RWPE1 (cell line): ENCODE data around the gene TRIM59.

Experiments
- CTCF ChIA-PET: fragments of 350-600 bp; sonication (Branson Sonifier 250); formaldehyde crosslinking; extraction: SDS; loops from one replicate; lab custom pipeline; 2021; lab: Yijun Ruan, JAX
- POLR2A ChIA-PET: fragments of 400-600 bp; formaldehyde crosslinking; extraction: SDS; loops from one replicate; lab custom pipeline; 2020; ENCODE audit warnings: antibody characterized with exemption; ENCODE audit not compliant: low non-redundant PET; lab: Yijun Ruan, JAX
- DNase-seq: peaks from one replicate; pipeline ENCODE4 v3.0.0; 2012; ENCODE audit warnings: low spot score
- H3K27ac ChIP-seq: fragments of 450-650 bp; 2 replicates; pipeline ENCODE4 v1.5.1; 2017
- CTCF ChIP-seq: fragments of 450-650 bp; conservative IDR thresholded peaks from 2 replicates; pipeline ENCODE4 v1.5.1; 2017; ENCODE audit warnings: low read depth, mild to moderate bottlenecking

TRIM59 gene

GRCh38 chr3:160449636-160450598, at the start of gene TRIM59:
TRIM59 (minus strand) TSS chr3:160449786; CDS start chr3:160439183, 10,603 bp downstream.
- no peak for TF ChIP-seq CTCF
- peak within 1 kb of the TSS; percentile 98 for H3K27ac ChIP-seq
- DNase-seq: peak; percentile 98
- ChIA-PET POLR2A (interaction anchor here (0.8 to 1.3 kb wide), 3 partner anchors 10 to 43 kb away, joined by 3 to 8 read pairs (median 3); no protein-coding TSS in a partner anchor), CTCF (no interaction called here)

- CTCF ChIA-PET: no interaction called here
- H3K27ac ChIP-seq: no peak overlapping the region
- DNase-seq: no peak
- POLR2A ChIA-PET: no interaction called here
- no peak for TF ChIP-seq CTCF
These were observed 48.6 kb upstream of the TRIM59 start for GRCh38 chr3:160498202-160498601.

GRCh38 chr3:160490166-160490565, 40.6 kb upstream of the TRIM59 start:
- no peak overlapping the region for H3K27ac ChIP-seq
- ChIA-PET POLR2A (no interaction called here), CTCF (no interaction called here)
- TF ChIP-seq CTCF: no peak
- DNase-seq: no peak

DNA sequence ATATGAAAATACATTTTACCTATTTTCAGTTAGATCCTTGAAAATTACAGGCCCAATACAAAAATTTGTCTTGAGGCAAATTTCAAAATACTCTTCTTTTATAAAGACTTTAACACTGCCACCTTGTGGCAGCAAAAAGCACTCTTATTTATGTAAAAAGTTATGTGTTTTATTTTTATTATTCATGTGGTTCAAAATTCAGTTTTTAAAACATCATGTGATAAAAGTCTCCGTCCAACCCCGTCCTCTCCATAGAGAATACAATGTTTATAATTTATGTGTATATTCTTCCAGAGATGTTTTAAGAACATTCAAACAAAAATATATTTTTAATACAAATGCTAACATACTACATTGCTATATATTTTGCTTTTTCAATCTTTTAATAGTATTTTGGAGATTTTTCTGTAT, 36.9 kb upstream of the TRIM59 start:
- TF ChIP-seq CTCF: peak; percentile 78
- ChIA-PET POLR2A (no interaction called here), CTCF (no interaction called here)
- H3K27ac ChIP-seq: no peak overlapping the region
- DNase-seq: no peak

DNA sequence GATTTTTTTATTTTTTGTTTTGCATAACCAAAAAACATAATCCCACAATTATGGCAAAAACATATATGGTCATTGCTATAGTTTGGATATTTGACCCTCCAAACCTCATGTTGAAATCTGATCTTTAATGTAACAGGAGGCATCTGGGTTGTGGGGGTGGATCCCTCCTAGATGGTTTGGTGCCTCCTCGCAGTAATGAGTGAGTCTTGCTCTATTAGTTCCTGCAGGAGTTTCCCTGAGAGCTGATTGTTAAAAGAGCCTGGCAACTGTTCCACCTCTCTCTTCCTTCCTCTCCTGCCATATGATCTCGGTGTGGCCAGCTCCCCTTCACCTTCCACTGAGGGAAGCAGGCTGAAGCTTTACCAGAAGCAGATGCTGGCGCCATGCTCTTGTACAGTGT, 33.2 kb upstream of the TRIM59 start:
- TF ChIP-seq CTCF: no peak
- no peak for DNase-seq
- no peak overlapping the region for H3K27ac ChIP-seq
- ChIA-PET POLR2A (no interaction called here), CTCF (no interaction called here)

GRCh38 chr3:160481856-160482255, 32.3 kb upstream of the TRIM59 start:
- no peak for DNase-seq
- POLR2A ChIA-PET: interaction anchor here (0.7 kb wide), 1 partner anchor 40 kb away, joined by 3 read pairs; no protein-coding TSS in a partner anchor
- TF ChIP-seq CTCF: no peak

More at GRCh38 chr3:160481856-160482255, 32.3 kb upstream of the TRIM59 start:
- CTCF ChIA-PET: no interaction called here
- no peak overlapping the region for H3K27ac ChIP-seq
